Fibroblast of pulmonary artery (primary cell): ENCODE results near the gene TNNT3.

Experiments
- DNase-seq: peaks from one replicate; pipeline ENCODE4 v3.0.0-alpha.2; 2010; ENCODE audit warnings: low read depth
- H3K4me3 ChIP-seq: replicated peaks from 2 replicates; pipeline ENCODE4 v1.5.1; 2011; ENCODE audit warnings: low read depth, mild to moderate bottlenecking, control low read depth, low read length, moderate library complexity
- TF ChIP-seq, protein P1 (sequence below): IDR thresholded peaks from 2 replicates; pipeline ENCODE4 v1.5.1; 2011; ENCODE audit warnings: mild to moderate bottlenecking, control low read depth, low read length, inconsistent platforms; ENCODE audit errors: missing control alignments

TNNT3 gene

DNA sequence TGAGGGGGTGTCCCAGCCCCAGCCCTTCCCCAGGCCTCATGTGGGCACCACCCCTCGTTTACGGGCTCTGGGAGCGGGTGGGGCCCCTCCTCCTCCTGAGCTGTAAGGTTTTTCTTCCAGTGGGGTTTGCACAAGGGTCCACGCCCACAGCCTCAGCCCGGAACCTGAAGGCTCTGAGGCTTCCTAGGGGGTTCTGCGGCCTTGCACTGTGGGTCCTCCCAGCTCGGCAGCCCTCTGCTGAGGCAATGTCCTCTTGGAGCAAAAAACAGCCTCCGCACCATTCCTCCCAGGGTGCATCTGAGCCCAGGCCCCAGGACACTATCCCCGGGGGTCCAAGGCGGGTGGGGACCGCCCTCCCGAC, 64.1 kb downstream of the TNNT3 start:
- TF ChIP-seq, protein P1, sequence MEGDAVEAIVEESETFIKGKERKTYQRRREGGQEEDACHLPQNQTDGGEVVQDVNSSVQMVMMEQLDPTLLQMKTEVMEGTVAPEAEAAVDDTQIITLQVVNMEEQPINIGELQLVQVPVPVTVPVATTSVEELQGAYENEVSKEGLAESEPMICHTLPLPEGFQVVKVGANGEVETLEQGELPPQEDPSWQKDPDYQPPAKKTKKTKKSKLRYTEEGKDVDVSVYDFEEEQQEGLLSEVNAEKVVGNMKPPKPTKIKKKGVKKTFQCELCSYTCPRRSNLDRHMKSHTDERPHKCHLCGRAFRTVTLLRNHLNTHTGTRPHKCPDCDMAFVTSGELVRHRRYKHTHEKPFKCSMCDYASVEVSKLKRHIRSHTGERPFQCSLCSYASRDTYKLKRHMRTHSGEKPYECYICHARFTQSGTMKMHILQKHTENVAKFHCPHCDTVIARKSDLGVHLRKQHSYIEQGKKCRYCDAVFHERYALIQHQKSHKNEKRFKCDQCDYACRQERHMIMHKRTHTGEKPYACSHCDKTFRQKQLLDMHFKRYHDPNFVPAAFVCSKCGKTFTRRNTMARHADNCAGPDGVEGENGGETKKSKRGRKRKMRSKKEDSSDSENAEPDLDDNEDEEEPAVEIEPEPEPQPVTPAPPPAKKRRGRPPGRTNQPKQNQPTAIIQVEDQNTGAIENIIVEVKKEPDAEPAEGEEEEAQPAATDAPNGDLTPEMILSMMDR, result no peak
- DNase-seq, result no peak
- no peak overlapping the region for H3K4me3 ChIP-seq

DNA sequence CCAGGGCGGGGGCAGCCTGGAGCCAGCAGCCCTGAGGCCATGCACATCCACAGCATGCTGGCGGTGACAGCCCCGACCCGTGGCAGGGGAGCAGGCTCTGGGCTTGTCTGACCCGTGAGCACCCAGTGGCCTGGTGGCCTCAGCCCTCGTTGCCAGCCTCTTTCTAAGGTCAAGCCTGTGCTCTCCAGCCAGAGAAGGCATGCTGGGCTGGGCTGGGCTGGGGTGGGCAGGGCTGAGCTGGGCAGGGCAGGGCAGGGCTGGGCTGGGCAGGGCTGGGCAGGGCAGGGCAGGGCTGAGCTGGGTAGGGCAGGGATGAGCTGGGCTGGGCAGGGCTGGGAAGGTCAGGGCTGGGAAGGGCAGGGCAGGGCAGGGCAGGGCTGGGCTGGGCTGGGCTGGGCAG, 67.5 kb downstream of the TNNT3 start:
- no peak for DNase-seq
- no peak overlapping the region for H3K4me3 ChIP-seq
- TF ChIP-seq, protein P1, result no peak

DNA sequence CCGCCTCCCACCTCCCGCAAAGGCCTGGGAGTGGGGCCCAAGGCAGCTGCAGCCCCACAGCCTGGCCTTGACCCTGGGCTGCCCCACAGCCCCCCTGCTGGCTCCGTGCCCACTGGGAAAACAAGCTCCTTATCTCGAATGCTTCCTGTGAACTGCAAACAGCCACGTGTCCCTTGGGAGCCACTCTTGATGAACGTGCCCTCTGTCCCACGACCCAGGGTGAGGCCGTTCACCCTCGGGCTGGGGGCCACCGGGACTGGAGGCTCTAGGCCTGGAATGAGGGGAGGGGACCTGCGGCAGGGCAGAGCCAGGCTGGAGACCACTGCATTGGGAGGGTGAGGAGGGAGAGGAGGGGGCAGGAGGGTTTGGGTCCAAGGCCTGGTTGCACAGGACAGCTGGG, 68.7 kb downstream of the TNNT3 start:
- no peak overlapping the region for H3K4me3 ChIP-seq
- TF ChIP-seq, protein P1, result no peak
- no peak for DNase-seq
